OCI-LY7 (cell line): ENCODE measurements around the gene CNDP1. TPM values are rescaled to one million over a fixed set of nuclear protein-coding genes. Genes with fewer than 3 reads are reported as not detected.

ENCODE experiments used
- BruUV-seq: library from RNA; stranded (reverse); fragments of 400-500 nt; replicated peaks from 2 replicates; lab custom pipeline; 2021; lab: Mats Ljungman, UMichigan
- CTCF ChIA-PET: fragments of 300-600 bp; sonication (Branson Sonifier 250); formaldehyde crosslinking; loops from one replicate; lab custom pipeline; 2022; ENCODE audit warnings: antibody characterized with exemption; ENCODE audit not compliant: unreplicated experiment; lab: Charles Lee
- POLR2A ChIA-PET: fragments of 300-600 bp; sonication (Branson Sonifier 250); formaldehyde crosslinking; loops from one replicate; lab custom pipeline; 2022; ENCODE audit warnings: antibody characterized with exemption; lab: Charles Lee
- DNase-seq: peaks from one replicate; pipeline ENCODE4 v3.0.0-alpha.2; 2015; ENCODE audit warnings: low spot score
- H2AFZ ChIP-seq: fragments of 200-600 bp; sonication (generic), shearing (Covaris generic); 2 replicates; pipeline ENCODE4 v1.6.1; 2014; ENCODE audit warnings: mild to moderate bottlenecking, antibody characterized with exemption, low read length, moderate library complexity
- H3K27ac ChIP-seq: fragments of 200-600 bp; sonication (generic); 2 replicates; pipeline ENCODE4 v1.5.1; 2014; ENCODE audit warnings: mixed run types, low read depth, mild to moderate bottlenecking, moderate library complexity, low read length, inconsistent platforms; ENCODE audit not compliant: poor library complexity, severe bottlenecking
- H3K36me3 ChIP-seq: fragments of 200-600 bp; sonication (generic); 2 replicates; pipeline ENCODE4 v1.6.1; 2014; ENCODE audit warnings: mild to moderate bottlenecking, antibody characterized with exemption, low read length, moderate library complexity, mixed read lengths; ENCODE audit not compliant: insufficient read depth
- H3K4me1 ChIP-seq: fragments of 200-600 bp; sonication (generic); 2 replicates; pipeline ENCODE4 v1.5.1; 2014; ENCODE audit warnings: mild to moderate bottlenecking, low read length; ENCODE audit not compliant: insufficient read depth, poor library complexity, severe bottlenecking
- H3K4me2 ChIP-seq: fragments of 200-600 bp; sonication (generic); 2 replicates; pipeline ENCODE4 v1.6.1; 2014; ENCODE audit warnings: mild to moderate bottlenecking, low read length
- H3K4me3 ChIP-seq: fragments of 200-600 bp; sonication (generic); 2 replicates; pipeline ENCODE4 v1.5.1; 2014; ENCODE audit warnings: mild to moderate bottlenecking, low read depth, low read length; ENCODE audit not compliant: poor library complexity, severe bottlenecking
- H3K79me2 ChIP-seq: fragments of 200-600 bp; sonication (generic); 2 replicates; pipeline ENCODE4 v1.6.1; 2016; ENCODE audit warnings: low read depth, mild to moderate bottlenecking, low read length, moderate library complexity, mixed read lengths; ENCODE audit not compliant: insufficient read depth
- H3K9me2 ChIP-seq: fragments of 200-600 bp; sonication (generic); 2 replicates; pipeline ENCODE4 v1.6.1; 2016; ENCODE audit warnings: mild to moderate bottlenecking, low read length, mixed read lengths; ENCODE audit not compliant: insufficient read depth
- H3K9me3 ChIP-seq: fragments of 200-600 bp; sonication (generic); 2 replicates; pipeline ENCODE4 v1.6.1; 2014; ENCODE audit warnings: mild to moderate bottlenecking, mixed run types, low read length, mixed read lengths
- H4K20me1 ChIP-seq: fragments of 200-600 bp; sonication (generic); 2 replicates; pipeline ENCODE4 v1.6.1; 2014; ENCODE audit warnings: mild to moderate bottlenecking, antibody characterized with exemption, low read length, moderate library complexity, mixed read lengths; ENCODE audit not compliant: insufficient read depth
- CTCF ChIP-seq: fragments of 200-600 bp; sonication (generic); conservative IDR thresholded peaks from 2 replicates; pipeline ENCODE4 v1.5.1; 2014; ENCODE audit warnings: mild to moderate bottlenecking, antibody characterized with exemption, low read length, moderate library complexity, mixed read lengths
- EZH2phosphoT487 ChIP-seq: fragments of 200-600 bp; sonication (generic); IDR thresholded peaks from 2 replicates; pipeline ENCODE4 v1.6.1; 2018; ENCODE audit warnings: low read depth, borderline replicate concordance, mild to moderate bottlenecking, mixed run types, antibody characterized with exemption, low read length, moderate library complexity, mixed read lengths
- intact Hi-C: fragments of 100-400 bp; cut with micrococcal nuclease; formaldehyde crosslinking; loops from one replicate; pipeline ENCODE4 v1.10.0; 2022; ENCODE audit not compliant: unreplicated experiment
- total RNA-seq, 2 experiments: library from RNA; depleted of rRNA in 1 of 2; stranded (reverse); fragments of >200 nt in 1 of 2; shearing (Covaris generic) in 1 of 2; gene quantifications; 2 replicates each; pipeline ENCODE4 v1.2.3, GENCODE V29; 2014 to 2022

The CNDP1 gene
- total RNA-seq, 2 experiments from 2014 or later, result not detected

- Histone ChIP-seq H3K9me3 (no peaks in the 10 kb centered on the region), H3K9me2 (no peaks in the 10 kb centered on the region), H2AFZ (no peak overlapping the region), H3K79me2 (no peaks in the 10 kb centered on the region), H3K4me3 (no peak overlapping the region), H3K27ac (no peak overlapping the region), H3K4me2 (no peak overlapping the region), H3K4me1 (peaks cover 8% of the 10 kb centered on the region), H3K36me3 (no peaks in the 10 kb centered on the region), H4K20me1 (0 out of 2 replicates have a peak, but pooled peaks cover 8% of the 10 kb centered on the region)
- no TSS peak for BruUV-seq
- TF ChIP-seq EZH2phosphoT487 (no peak), CTCF (no peak)
- intact Hi-C loops, result no loop called here
- DNase-seq, result no peak
- ChIA-PET POLR2A (no interaction called here), CTCF (no interaction called here)
These were observed 79.1 kb downstream of the CNDP1 start for GRCh38 chr18:74613381-74613780.

GRCh38 chr18:74616494-74616893 is 82.2 kb downstream of the CNDP1 start:
- no peaks in the 10 kb centered on the region for H3K9me3 ChIP-seq
- H3K36me3 ChIP-seq, result no peaks in the 10 kb centered on the region
- H3K4me1 ChIP-seq, result peaks cover 8% of the 10 kb centered on the region
- intact Hi-C loops, result no loop called here
- DNase-seq, result no peak
- H4K20me1 ChIP-seq, result 0 out of 2 replicates have a peak, but pooled peaks cover 4% of the 10 kb centered on the region
- no peak overlapping the region for H3K4me2 ChIP-seq
- no peaks in the 10 kb centered on the region for H3K9me2 ChIP-seq
- TF ChIP-seq CTCF (no peak), EZH2phosphoT487 (no peak)
- CTCF ChIA-PET, result no interaction called here
- no peak overlapping the region for H2AFZ ChIP-seq
- H3K4me3 ChIP-seq, result no peak overlapping the region
- H3K27ac ChIP-seq, result no peak overlapping the region
- BruUV-seq, result no TSS peak
- H3K79me2 ChIP-seq, result 0 out of 2 replicates have a peak, but pooled peaks cover 3% of the 10 kb centered on the region
- POLR2A ChIA-PET, result no interaction called here

DNA sequence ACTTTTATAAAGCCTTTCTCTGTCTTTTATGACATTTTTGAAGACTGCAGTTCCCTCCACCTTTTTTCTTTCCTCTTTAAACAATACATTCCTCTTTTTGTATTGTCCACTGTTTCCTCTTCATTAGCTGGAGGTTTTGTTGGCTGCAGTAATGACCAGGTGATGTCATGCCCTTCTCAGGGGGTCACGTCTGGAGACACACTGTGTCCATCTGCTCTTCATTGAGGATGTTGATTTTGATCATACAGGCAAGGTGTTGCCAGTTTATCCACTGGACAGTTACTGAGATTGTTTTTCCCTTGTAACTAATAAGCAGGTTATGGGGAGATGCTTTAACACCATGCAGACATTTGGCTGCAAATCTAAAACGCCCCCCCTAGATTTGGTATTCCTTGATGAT is 83.2 kb downstream of the CNDP1 start:
- no peak overlapping the region for H3K4me3 ChIP-seq
- H3K36me3 ChIP-seq, result no peaks in the 10 kb centered on the region
- H3K9me3 ChIP-seq, result no peaks in the 10 kb centered on the region
- H3K4me1 ChIP-seq, result peaks cover 8% of the 10 kb centered on the region
- DNase-seq, result no peak
- H4K20me1 ChIP-seq, result 0 out of 2 replicates have a peak, but pooled peaks cover 4% of the 10 kb centered on the region
- intact Hi-C loops, result no loop called here
- H3K9me2 ChIP-seq, result no peaks in the 10 kb centered on the region
- BruUV-seq, result no TSS peak
- TF ChIP-seq CTCF, result no peak
- no peak for TF ChIP-seq EZH2phosphoT487
- CTCF ChIA-PET, result no interaction called here
- 0 out of 2 replicates have a peak, but pooled peaks cover 3% of the 10 kb centered on the region for H3K79me2 ChIP-seq
- POLR2A ChIA-PET, result no interaction called here
- H2AFZ ChIP-seq, result no peak overlapping the region
- no peak overlapping the region for H3K4me2 ChIP-seq
- H3K27ac ChIP-seq, result no peak overlapping the region
